Uterus (tissue), 4 donors: ENCODE measurements around the gene CARD9. TPM values are rescaled to one million over a fixed set of nuclear protein-coding genes. Genes with fewer than 3 reads are reported as not detected.
A peak's percentile ranks its signal among the peaks of the same experiment; 100 is the strongest.

ENCODE experiments used
- DNase-seq, 2 donors: peaks; one replicate each; pipeline ENCODE4 v3.0.0-alpha.2; 2019 to 2020
- H3K27ac ChIP-seq, 2 donors: fragments of 200-600 bp; sonication (generic); 1 replicate in 1 of 2; 2 replicates in 1 of 2; pipeline ENCODE4 v1.5.1; 2016 to 2018
- H3K27me3 ChIP-seq, 2 donors: fragments of 200-600 bp; sonication (generic); one replicate each; pipeline ENCODE4 v1.5.1; 2018 to 2019; ENCODE audit warnings: control low read depth in 1 of 2
- H3K36me3 ChIP-seq, 2 donors: fragments of 200-600 bp; sonication (generic); one replicate each; pipeline ENCODE4 v1.5.1; 2019; ENCODE audit warnings: control low read depth in 1 of 2
- H3K4me1 ChIP-seq, 2 donors: fragments of 200-600 bp; sonication (generic); one replicate each; pipeline ENCODE4 v1.5.1; 2018 to 2019; ENCODE audit warnings: control low read depth in 1 of 2
- H3K4me3 ChIP-seq, 2 donors: fragments of 200-600 bp; sonication (generic); 1 replicate in 1 of 2; 2 replicates in 1 of 2; pipeline ENCODE4 v1.5.1; 2018 to 2019; ENCODE audit warnings: mild to moderate bottlenecking in 1 of 2
- H3K9me3 ChIP-seq, 2 donors: fragments of 200-600 bp; sonication (generic); one replicate each; pipeline ENCODE4 v1.5.1; 2019; ENCODE audit warnings: control low read depth in 1 of 2
- POLR2A ChIP-seq, 2 donors: fragments of 450-650 bp; IDR thresholded peaks; one replicate each; pipeline ENCODE4 v1.6.1; 2016; ENCODE audit warnings: antibody characterized with exemption in 2 of 2, mild to moderate bottlenecking in 1 of 2, moderate library complexity in 1 of 2
- intact Hi-C: fragments of 100-400 bp; cut with DNase I; formaldehyde crosslinking; loops from one replicate; pipeline ENCODE4 v1.15.1; 2023; ENCODE audit warnings: low total_unique reads
- total RNA-seq, 4 donors: library from RNA; depleted of rRNA in 3 of 4; stranded (reverse); fragments of >200 nt in 3 of 4; gene quantifications; one replicate each; pipeline versions ENCODE4 v1.1.0 to v1.2.4, GENCODE V29; 2014 to 2023
- TF ChIP-seq, protein P1 (sequence below), 4 experiments: fragments of 200-600 bp in 2 of 4; fragments of 450-650 bp in 2 of 4; sonication (generic) in 2 of 4; IDR thresholded peaks; one replicate each; pipeline ENCODE4 v1.5.1; 2016 to 2019; ENCODE audit warnings: antibody characterized with exemption in 4 of 4, mild to moderate bottlenecking in 2 of 4, moderate library complexity in 1 of 4
- donor health status: DM: yes; HTN: yes; CAD: no.

CARD9 gene
- total RNA-seq, 4 donors from 2014 or later = under 0.01 to 10.6 (median 2.5) TPM

DNA sequence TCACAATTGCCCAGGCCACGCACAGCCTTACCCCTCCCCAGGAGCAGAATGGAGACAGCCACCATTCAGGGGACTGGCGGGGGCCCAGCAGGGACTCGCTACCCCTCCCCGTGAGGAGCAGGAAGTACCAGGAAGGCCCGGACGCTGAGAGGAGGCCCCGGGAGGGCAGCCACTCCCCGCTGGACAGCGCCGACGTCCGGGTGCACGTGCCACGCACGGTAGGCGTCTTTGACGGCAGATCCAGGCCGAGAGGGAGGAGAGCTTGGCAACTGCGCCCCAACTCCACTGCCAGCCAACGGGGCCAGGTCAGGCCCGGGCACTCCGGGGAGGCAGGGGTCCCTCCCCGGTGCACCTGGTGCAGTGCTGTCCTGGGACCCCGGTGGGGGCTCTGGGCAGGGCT lies 23.9 kb downstream of the CARD9 start:
- no peak for TF ChIP-seq POLR2A (IDR thresholded peaks at IDR 0.05)
- H3K27ac ChIP-seq = no peak overlapping the region
- intact Hi-C loops = no loop called here
- H3K4me1 ChIP-seq = peaks cover 0 to 11% of the 10 kb centered on the region in 2 donors
- H3K36me3 ChIP-seq = no peaks in the 10 kb centered on the region
- no peak for DNase-seq
- H3K4me3 ChIP-seq = no peak overlapping the region
- no peaks in the 10 kb centered on the region for H3K9me3 ChIP-seq
- no peaks in the 10 kb centered on the region for H3K27me3 ChIP-seq

- Histone ChIP-seq H3K27ac (no peak overlapping the region), H3K9me3 (no peaks in the 10 kb centered on the region), H3K4me1 (peaks cover 0 to 5% of the 10 kb centered on the region in 2 donors), H3K4me3 (no peak overlapping the region), H3K27me3 (no peaks in the 10 kb centered on the region), H3K36me3 (no peaks in the 10 kb centered on the region)
- TF ChIP-seq, protein P1, sequence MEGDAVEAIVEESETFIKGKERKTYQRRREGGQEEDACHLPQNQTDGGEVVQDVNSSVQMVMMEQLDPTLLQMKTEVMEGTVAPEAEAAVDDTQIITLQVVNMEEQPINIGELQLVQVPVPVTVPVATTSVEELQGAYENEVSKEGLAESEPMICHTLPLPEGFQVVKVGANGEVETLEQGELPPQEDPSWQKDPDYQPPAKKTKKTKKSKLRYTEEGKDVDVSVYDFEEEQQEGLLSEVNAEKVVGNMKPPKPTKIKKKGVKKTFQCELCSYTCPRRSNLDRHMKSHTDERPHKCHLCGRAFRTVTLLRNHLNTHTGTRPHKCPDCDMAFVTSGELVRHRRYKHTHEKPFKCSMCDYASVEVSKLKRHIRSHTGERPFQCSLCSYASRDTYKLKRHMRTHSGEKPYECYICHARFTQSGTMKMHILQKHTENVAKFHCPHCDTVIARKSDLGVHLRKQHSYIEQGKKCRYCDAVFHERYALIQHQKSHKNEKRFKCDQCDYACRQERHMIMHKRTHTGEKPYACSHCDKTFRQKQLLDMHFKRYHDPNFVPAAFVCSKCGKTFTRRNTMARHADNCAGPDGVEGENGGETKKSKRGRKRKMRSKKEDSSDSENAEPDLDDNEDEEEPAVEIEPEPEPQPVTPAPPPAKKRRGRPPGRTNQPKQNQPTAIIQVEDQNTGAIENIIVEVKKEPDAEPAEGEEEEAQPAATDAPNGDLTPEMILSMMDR (IDR thresholded peaks at IDR 0.05) = no peak
- no peak for TF ChIP-seq POLR2A (IDR thresholded peaks at IDR 0.05)
- DNase-seq = no peak
- intact Hi-C loops = no loop called here
These were observed 24.8 kb downstream of the CARD9 start for GRCh38 chr9:136348691-136349090.

GRCh38 chr9:136347472-136348256 lies 25.8 kb downstream of the CARD9 start:
- no peaks in the 10 kb centered on the region for H3K9me3 ChIP-seq
- TF ChIP-seq, protein P1 (IDR thresholded peaks at IDR 0.05) = no peak
- TF ChIP-seq POLR2A (IDR thresholded peaks at IDR 0.05) = no peak
- H3K27me3 ChIP-seq = no peaks in the 10 kb centered on the region
- H3K4me3 ChIP-seq = no peak overlapping the region
- no peak overlapping the region for H3K27ac ChIP-seq
- DNase-seq = no peak
- no peaks in the 10 kb centered on the region for H3K4me1 ChIP-seq
- intact Hi-C loops = no loop called here
- no peaks in the 10 kb centered on the region for H3K36me3 ChIP-seq

GRCh38 chr9:136346927-136347465 lies 26.5 kb downstream of the CARD9 start:
- no peak for TF ChIP-seq POLR2A (IDR thresholded peaks at IDR 0.05)
- TF ChIP-seq, protein P1 (IDR thresholded peaks at IDR 0.05) = no peak
- Histone ChIP-seq H3K9me3 (no peaks in the 10 kb centered on the region), H3K4me3 (no peak overlapping the region), H3K27ac (no peak overlapping the region), H3K27me3 (no peaks in the 10 kb centered on the region), H3K4me1 (no peaks in the 10 kb centered on the region), H3K36me3 (no peaks in the 10 kb centered on the region)
- no peak for DNase-seq
- intact Hi-C loops = no loop called here

DNA sequence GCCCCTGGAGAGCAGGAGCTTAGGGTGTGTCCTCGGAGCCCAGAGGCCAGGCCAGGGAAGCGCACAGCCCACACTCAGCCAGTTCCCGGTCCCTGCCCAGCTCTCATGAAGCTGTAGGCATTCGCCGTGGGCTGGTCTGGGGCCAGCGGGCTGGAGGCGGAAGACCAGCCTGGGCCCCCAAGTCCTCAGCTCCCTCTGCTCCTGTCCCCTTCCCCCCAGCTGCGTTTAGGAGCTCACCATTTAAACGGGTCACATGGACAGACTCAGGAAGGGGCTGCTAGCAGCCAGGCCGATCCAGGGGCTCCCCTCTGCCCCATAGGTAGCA lies 27.4 kb downstream of the CARD9 start:
- TF ChIP-seq POLR2A (IDR thresholded peaks at IDR 0.05) = no peak
- TF ChIP-seq, protein P1 (IDR thresholded peaks at IDR 0.05) = no peak
- Histone ChIP-seq H3K4me3 (no peak overlapping the region), H3K27ac (peak overlapping the region; percentile 7 to 20), H3K36me3 (no peaks in the 10 kb centered on the region), H3K9me3 (no peaks in the 10 kb centered on the region), H3K4me1 (no peaks in the 10 kb centered on the region), H3K27me3 (no peaks in the 10 kb centered on the region)
- DNase-seq = no peak
- intact Hi-C loops = no loop called here
